HCT116 (cell line): ENCODE results near the gene TOR4A. TPM values are rescaled to one million over a fixed set of nuclear protein-coding genes. Genes with fewer than 3 reads are reported as not detected.
A peak's percentile ranks its signal among the peaks of the same experiment; 100 is the strongest.

Experiments used
- ATAC-seq: fragments of 200-7000 bp; cut with Tn5 transposase; 2 replicates; pipeline ENCODE4 v1.9.1; 2020; ENCODE audit warnings: mild to moderate bottlenecking, moderate library complexity
- BruUV-seq: library from RNA; stranded (reverse); fragments of 400-500 nt; replicated peaks from 2 replicates; lab custom pipeline; 2021; lab: Mats Ljungman, UMichigan
- CTCF ChIA-PET: fragments of 300-600 bp; sonication (Branson Sonifier 250); formaldehyde crosslinking; loops from one replicate; lab custom pipeline; 2021; ENCODE audit warnings: antibody characterized with exemption; lab: Charles Lee
- POLR2A ChIA-PET: fragments of 300-600, 350-600 bp; sonication (Branson Sonifier 250); formaldehyde crosslinking; loops from one replicate; lab custom pipeline; 2021; ENCODE audit warnings: antibody characterized with exemption; lab: Charles Lee
- RAD21 ChIA-PET, 2 experiments: fragments of 300-600 bp; sonication (Branson Sonifier 250); formaldehyde crosslinking; loops; one replicate each; lab custom pipeline; 2023; ENCODE audit warnings: low total read pairs in 2 of 2; ENCODE audit not compliant: uncharacterized antibody in 2 of 2, unreplicated experiment in 2 of 2, low non-redundant PET in 1 of 2; lab: Charles Lee
- DNase-seq: peaks from one replicate; pipeline ENCODE4 v3.0.0-alpha.2; 2010; ENCODE audit warnings: low read depth, low spot score
- H2AFZ ChIP-seq: fragments of 200-600 bp; shearing (Covaris generic), sonication (generic); 2 replicates; pipeline ENCODE4 v1.6.1; 2017; ENCODE audit warnings: low read depth, mixed run types, mixed read lengths, antibody characterized with exemption, low read length; ENCODE audit not compliant: poor library complexity, severe bottlenecking
- H3K27ac ChIP-seq: 2 replicates; pipeline ENCODE4 v1.5.1; 2012; ENCODE audit warnings: low read depth, low read length
- H3K27me3 ChIP-seq: fragments of 200-600 bp; sonication (generic); 2 replicates; pipeline ENCODE4 v1.6.1; 2016; ENCODE audit warnings: mixed run types, low read length, mixed read lengths; ENCODE audit not compliant: insufficient read depth
- H3K36me3 ChIP-seq, 2 experiments: fragments of 200-500 bp in 1 of 2; fragments of 200-600 bp in 1 of 2; sonication (Bioruptor generic) in 1 of 2; sonication (generic) in 1 of 2; 2 replicates each; pipeline versions ENCODE4 v1.5.1 to v1.6.1; 2014 to 2016; ENCODE audit warnings: low read length in 2 of 2, inconsistent platforms in 1 of 2, mixed read lengths in 1 of 2, mixed run types in 1 of 2; ENCODE audit not compliant: insufficient read depth in 2 of 2, control insufficient read depth in 1 of 2
- H3K4me1 ChIP-seq, 2 experiments: fragments of 200-600 bp in 1 of 2; sonication (generic) in 1 of 2; 2 replicates each; pipeline versions ENCODE4 v1.5.1 to v1.6.1; 2012 to 2017; ENCODE audit warnings: low read length in 2 of 2, inconsistent platforms in 1 of 2, mild to moderate bottlenecking in 1 of 2, mixed read lengths in 1 of 2, mixed run types in 1 of 2, moderate library complexity in 1 of 2; ENCODE audit not compliant: insufficient read depth in 2 of 2, control insufficient read depth in 1 of 2
- H3K4me2 ChIP-seq: fragments of 200-600 bp; sonication (generic); 2 replicates; pipeline ENCODE4 v1.6.1; 2017; ENCODE audit warnings: mixed run types, low read length, mixed read lengths
- H3K4me3 ChIP-seq, 2 experiments: fragments of 200-600 bp in 1 of 2; sonication (generic) in 1 of 2; replicated peaks in 1 of 2; 2 replicates each; pipeline ENCODE4 v1.5.1; 2011 to 2016; ENCODE audit warnings: low read length in 2 of 2, control low read depth in 1 of 2, low read depth in 1 of 2, mild to moderate bottlenecking in 1 of 2, mixed read lengths in 1 of 2, mixed run types in 1 of 2
- H3K79me2 ChIP-seq: fragments of 200-600 bp; sonication (generic); 2 replicates; pipeline ENCODE4 v1.6.1; 2017; ENCODE audit warnings: mild to moderate bottlenecking, mixed run types, low read length, moderate library complexity, mixed read lengths; ENCODE audit not compliant: insufficient read depth
- H3K9ac ChIP-seq: fragments of 200-600 bp; sonication (generic); 2 replicates; pipeline ENCODE4 v1.6.1; 2016; ENCODE audit warnings: low read length, mixed read lengths
- H3K9me2 ChIP-seq: fragments of 200-600 bp; sonication (generic), shearing (Covaris generic); 2 replicates; pipeline ENCODE4 v1.6.1; 2017; ENCODE audit warnings: mixed run types, mild to moderate bottlenecking, moderate library complexity; ENCODE audit not compliant: insufficient read depth
- H3K9me3 ChIP-seq, 2 experiments: fragments of 200-500 bp in 1 of 2; fragments of 200-600 bp in 1 of 2; sonication (Bioruptor generic) in 1 of 2; sonication (generic) in 1 of 2; 2 replicates each; pipeline ENCODE4 v1.6.1; 2014 to 2017; ENCODE audit warnings: low read length in 2 of 2, mixed read lengths in 2 of 2, inconsistent platforms in 1 of 2, low read depth in 1 of 2, mild to moderate bottlenecking in 1 of 2, mixed run types in 1 of 2, moderate library complexity in 1 of 2; ENCODE audit not compliant: control insufficient read depth in 1 of 2, insufficient read depth in 1 of 2
- H4K20me1 ChIP-seq: fragments of 200-600 bp; sonication (generic), shearing (Covaris generic); 2 replicates; pipeline ENCODE4 v1.6.1; 2017; ENCODE audit warnings: mixed run types, mild to moderate bottlenecking, moderate library complexity; ENCODE audit not compliant: insufficient read depth
- CEBPB ChIP-seq: IDR thresholded peaks from 2 replicates; pipeline ENCODE4 v1.6.1; 2012; ENCODE audit warnings: low read depth
- EZH2 ChIP-seq: fragments of 200-600 bp; sonication (generic); IDR thresholded peaks from 2 replicates; pipeline ENCODE4 v1.6.1; 2017; ENCODE audit warnings: antibody characterized with exemption, mixed run types
- EZH2phosphoT487 ChIP-seq: fragments of 200-600 bp; IDR thresholded peaks from 2 replicates; pipeline ENCODE4 v1.6.1; 2018; ENCODE audit warnings: antibody characterized with exemption, borderline replicate concordance
- POLR2A ChIP-seq: IDR thresholded peaks from 2 replicates; pipeline ENCODE4 v1.7.0; 2011; ENCODE audit warnings: borderline replicate concordance; ENCODE audit not compliant: insufficient read depth, insufficient read length; ENCODE audit errors: extremely low read depth
- SRF ChIP-seq: IDR thresholded peaks from 2 replicates; pipeline ENCODE4 v1.6.1; 2012; ENCODE audit warnings: low read depth
- YY1 ChIP-seq: IDR thresholded peaks from 2 replicates; pipeline ENCODE4 v1.6.1; 2011; ENCODE audit warnings: low read length, low read depth, moderate library complexity, mild to moderate bottlenecking; ENCODE audit not compliant: insufficient replicate concordance; ENCODE audit errors: extremely low read depth
- ZFX ChIP-seq: fragments of 450-650 bp; IDR thresholded peaks from 2 replicates; pipeline ENCODE4 v1.6.1; 2017
- intact Hi-C: fragments of 100-400 bp; cut with micrococcal nuclease; formaldehyde crosslinking; loops from 2 replicates; pipeline ENCODE4 v1.10.0; 2022
- total RNA-seq: library from RNA; stranded (reverse); gene quantifications from one replicate; pipeline ENCODE4 v1.2.1, GENCODE V29; 2021; ENCODE audit not compliant: unreplicated experiment
- TF ChIP-seq, protein P1 (sequence below): IDR thresholded peaks from 2 replicates; pipeline ENCODE4 v1.6.1; 2011; ENCODE audit warnings: mild to moderate bottlenecking, low read length, moderate library complexity; ENCODE audit not compliant: insufficient replicate concordance; ENCODE audit errors: extremely low read depth

Gene TOR4A
- total RNA-seq, 1 experiment from 2014 or later, result 34.0 TPM

DNA sequence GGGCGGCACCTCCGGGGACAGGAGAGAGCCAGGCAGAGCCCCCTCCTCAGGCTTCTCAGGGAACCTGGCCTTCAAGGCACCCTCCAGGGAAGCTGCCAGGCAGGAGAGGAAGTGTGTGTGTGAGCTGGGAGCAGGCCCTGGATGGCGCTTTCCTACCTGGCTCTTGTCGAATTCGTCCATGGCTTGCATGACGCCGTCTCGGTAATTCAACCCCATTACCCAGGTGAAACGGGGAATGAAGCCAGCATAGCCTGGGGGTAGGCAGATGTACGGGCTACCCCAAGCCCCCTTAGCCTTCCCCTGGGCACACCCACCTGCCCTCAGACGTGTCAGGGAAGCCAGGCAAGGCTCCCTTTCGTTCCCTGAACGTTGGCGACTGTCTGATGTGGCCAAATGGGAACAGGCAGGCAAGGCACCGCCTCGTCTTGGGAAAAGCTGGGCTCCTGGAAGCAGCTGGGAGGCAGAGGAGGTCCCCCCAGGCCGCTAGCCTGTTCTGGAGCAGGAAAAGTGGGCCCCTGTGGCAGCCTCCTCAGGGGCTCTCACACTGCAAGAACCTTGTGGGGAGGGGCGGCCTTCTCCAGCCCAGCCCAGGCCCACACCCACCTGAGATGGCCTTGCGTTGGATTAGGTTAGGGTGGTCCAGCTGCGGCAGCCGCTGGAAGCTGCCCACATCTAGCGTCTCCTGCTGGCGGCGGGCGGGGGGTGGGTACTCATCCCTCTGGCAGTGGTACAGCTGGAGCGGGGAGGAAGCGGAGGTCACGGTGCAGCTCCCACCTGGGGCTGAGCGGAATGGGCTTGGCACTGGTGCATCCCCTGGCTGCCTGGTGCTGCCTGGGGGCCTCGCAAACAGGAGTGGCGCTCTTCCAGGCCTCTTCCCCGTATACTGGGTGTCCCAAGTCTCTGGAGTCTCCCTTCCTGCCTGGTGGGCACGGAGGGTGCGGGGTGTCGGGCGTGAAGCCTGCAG lies 32.8 kb upstream of the TOR4A start:
- H3K9me3 ChIP-seq, result no peaks in the 10 kb centered on the region
- RAD21 ChIA-PET, result no interaction called here
- H3K9me2 ChIP-seq, result no peaks in the 10 kb centered on the region
- no peak overlapping the region for H3K4me2 ChIP-seq
- peaks cover 21% of the 10 kb centered on the region; the same call in 1 of the 2 replicates for H4K20me1 ChIP-seq
- no TSS peak for BruUV-seq
- H3K4me1 ChIP-seq, result peaks cover 8 to 24% of the 10 kb centered on the region in 2 experiments
- H3K27me3 ChIP-seq, result no peaks in the 10 kb centered on the region
- ATAC-seq, result no peak
- H2AFZ ChIP-seq, result no peak overlapping the region
- intact Hi-C loops, result no loop called here
- peak overlapping the region; percentile 19; the same call in 1 of the 2 replicates for H3K27ac ChIP-seq
- peaks cover 26% of the 10 kb centered on the region for H3K79me2 ChIP-seq
- H3K9ac ChIP-seq, result no peak overlapping the region
- DNase-seq, result no peak
- no peak for TF ChIP-seq ZFX
- TF ChIP-seq POLR2A, result peak; percentile 0
- no peak for TF ChIP-seq EZH2phosphoT487
- TF ChIP-seq SRF, result no peak
- TF ChIP-seq, protein P1, sequence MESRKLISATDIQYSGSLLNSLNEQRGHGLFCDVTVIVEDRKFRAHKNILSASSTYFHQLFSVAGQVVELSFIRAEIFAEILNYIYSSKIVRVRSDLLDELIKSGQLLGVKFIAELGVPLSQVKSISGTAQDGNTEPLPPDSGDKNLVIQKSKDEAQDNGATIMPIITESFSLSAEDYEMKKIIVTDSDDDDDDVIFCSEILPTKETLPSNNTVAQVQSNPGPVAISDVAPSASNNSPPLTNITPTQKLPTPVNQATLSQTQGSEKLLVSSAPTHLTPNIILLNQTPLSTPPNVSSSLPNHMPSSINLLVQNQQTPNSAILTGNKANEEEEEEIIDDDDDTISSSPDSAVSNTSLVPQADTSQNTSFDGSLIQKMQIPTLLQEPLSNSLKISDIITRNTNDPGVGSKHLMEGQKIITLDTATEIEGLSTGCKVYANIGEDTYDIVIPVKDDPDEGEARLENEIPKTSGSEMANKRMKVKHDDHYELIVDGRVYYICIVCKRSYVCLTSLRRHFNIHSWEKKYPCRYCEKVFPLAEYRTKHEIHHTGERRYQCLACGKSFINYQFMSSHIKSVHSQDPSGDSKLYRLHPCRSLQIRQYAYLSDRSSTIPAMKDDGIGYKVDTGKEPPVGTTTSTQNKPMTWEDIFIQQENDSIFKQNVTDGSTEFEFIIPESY, result no peak
- no peak for TF ChIP-seq YY1
- no peak for TF ChIP-seq EZH2
- no peak for TF ChIP-seq CEBPB
- peaks cover 11 to 21% of the 10 kb centered on the region in 2 experiments for H3K36me3 ChIP-seq
- CTCF ChIA-PET, result interaction anchor here (2.4 kb wide), 1 partner anchor 8 kb away, joined by 7 read pairs; no protein-coding TSS in a partner anchor
- POLR2A ChIA-PET, result interaction anchor here (1.1 to 1.7 kb wide), 3 partner anchors 9 to 177 kb away, joined by 3 to 5 read pairs (median 4); partner anchors contain the start of gene SSNA1
- no peak overlapping the region for H3K4me3 ChIP-seq
